Effector CD4-positive, alpha-beta T cell (primary cell): ENCODE results near the gene HOXD1.

Experiments used
- DNase-seq: peaks from one replicate; pipeline ENCODE4 v3.0.0-alpha.2; 2020

The HOXD1 gene

GRCh38 chr2:176184749-176185148, 3.7 kb upstream of the HOXD1 start:
- no peak for DNase-seq

GRCh38 chr2:176186024-176186423, 2.4 kb upstream of the HOXD1 start:
- no peak for DNase-seq

- no peak for DNase-seq
Observed at GRCh38 chr2:176187200-176187898, 1.1 kb upstream of the HOXD1 start.

- no peak for DNase-seq
Observed at GRCh38 chr2:176188774-176189680, 559 bp downstream of the HOXD1 start.

GRCh38 chr2:176189681-176190641, 1.5 kb downstream of the HOXD1 start:
- no peak for DNase-seq

GRCh38 chr2:176192351-176192750, 3.9 kb downstream of the HOXD1 start:
- no peak for DNase-seq

- DNase-seq = no peak
Observed at GRCh38 chr2:176193048-176193447, 4.6 kb downstream of the HOXD1 start.

- no peak for DNase-seq
Observed at GRCh38 chr2:176199902-176200301, 11.4 kb downstream of the HOXD1 start.

GRCh38 chr2:176200971-176201370, 12.5 kb downstream of the HOXD1 start:
- DNase-seq = no peak

- DNase-seq = no peak
Observed at GRCh38 chr2:176202491-176202890, 14.0 kb downstream of the HOXD1 start.

- no peak for DNase-seq
Observed at GRCh38 chr2:176205126-176205525, 16.7 kb downstream of the HOXD1 start.

GRCh38 chr2:176206136-176206535, 17.7 kb downstream of the HOXD1 start:
- no peak for DNase-seq

- no peak for DNase-seq
Observed at GRCh38 chr2:176206682-176207081, 18.2 kb downstream of the HOXD1 start.

GRCh38 chr2:176211110-176211509, 22.6 kb downstream of the HOXD1 start:
- no peak for DNase-seq

GRCh38 chr2:176212276-176212675, 23.8 kb downstream of the HOXD1 start:
- no peak for DNase-seq

GRCh38 chr2:176213406-176213805, 24.9 kb downstream of the HOXD1 start:
- no peak for DNase-seq

- no peak for DNase-seq
Observed at GRCh38 chr2:176227874-176228273, 39.4 kb downstream of the HOXD1 start.

- DNase-seq = no peak
Observed at GRCh38 chr2:176234156-176234555, 45.7 kb downstream of the HOXD1 start.

GRCh38 chr2:176234940-176235339, 46.5 kb downstream of the HOXD1 start:
- no peak for DNase-seq

GRCh38 chr2:176237456-176237855, 49.0 kb downstream of the HOXD1 start:
- no peak for DNase-seq

GRCh38 chr2:176239031-176239430, 50.6 kb downstream of the HOXD1 start:
- DNase-seq = no peak

- no peak for DNase-seq
Observed at GRCh38 chr2:176240301-176240700, 51.8 kb downstream of the HOXD1 start.
